GM12873 (cell line): ENCODE data around the gene LOC128125822.

Source experiments
- CTCF ChIP-seq: IDR thresholded peaks from 2 replicates; pipeline ENCODE4 v1.5.1; 2012; ENCODE audit warnings: low read depth, mild to moderate bottlenecking, moderate library complexity, low read length, control low read depth; ENCODE audit not compliant: insufficient read depth; ENCODE audit errors: missing control alignments

The LOC128125822 gene

GRCh38 chr6:63530182-63530581, 42.1 kb upstream of the LOC128125822 start:
- TF ChIP-seq CTCF, result no peak

GRCh38 chr6:63530991-63531390, 41.3 kb upstream of the LOC128125822 start:
- TF ChIP-seq CTCF, result no peak

- no peak for TF ChIP-seq CTCF
Observed at GRCh38 chr6:63533026-63533425, 39.3 kb upstream of the LOC128125822 start.

GRCh38 chr6:63533952-63534351, 38.3 kb upstream of the LOC128125822 start:
- TF ChIP-seq CTCF, result no peak

- no peak for TF ChIP-seq CTCF
Observed at GRCh38 chr6:63537201-63537958, 34.9 kb upstream of the LOC128125822 start.

- TF ChIP-seq CTCF, result no peak
Observed at GRCh38 chr6:63537959-63538300, 34.4 kb upstream of the LOC128125822 start.

GRCh38 chr6:63538550-63538949, 33.7 kb upstream of the LOC128125822 start:
- no peak for TF ChIP-seq CTCF

- no peak for TF ChIP-seq CTCF
Observed at GRCh38 chr6:63543001-63543400, 29.3 kb upstream of the LOC128125822 start.
